H1 (cell line): ENCODE data around the gene SLC9A2. TPM values are rescaled to one million over a fixed set of nuclear protein-coding genes. Genes with fewer than 3 reads are reported as not detected.

Experiments used
- CTCF ChIA-PET: fragments of 300-600 bp; sonication (Branson Sonifier 250); formaldehyde crosslinking; loops from one replicate; lab custom pipeline; 2021; ENCODE audit not compliant: partially characterized antibody; lab: Charles Lee
- POLR2A ChIA-PET: fragments of 300-600 bp; sonication (Branson Sonifier 250); formaldehyde crosslinking; loops from one replicate; lab custom pipeline; 2021; ENCODE audit warnings: inconsistent platforms; ENCODE audit not compliant: partially characterized antibody; lab: Charles Lee
- DNase-seq, 2 experiments: peaks; one replicate each; pipeline versions ENCODE4 v3.0.0 to v3.0.0-alpha.2; 2010 to 2022; ENCODE audit warnings: low spot score in 2 of 2, low read depth in 1 of 2, mixed read lengths in 1 of 2
- FAIRE-seq: peaks from 2 replicates; lab custom pipeline; 2011; peaks lifted over from hg19 to GRCh38; lab: Jason Lieb, UNC
- H2AFZ ChIP-seq: 2 replicates; pipeline ENCODE4 v1.8.1; 2012; ENCODE audit warnings: low read length, inconsistent platforms
- H2AK5ac ChIP-seq: 2 replicates; pipeline ENCODE4 v1.6.1; 2013; ENCODE audit warnings: low read depth, low read length
- H2BK120ac ChIP-seq: replicated peaks from 2 replicates; pipeline ENCODE3; 2013; ENCODE audit warnings: low read depth, low read length, inconsistent platforms
- H2BK12ac ChIP-seq: 2 replicates; pipeline ENCODE4 v1.6.1; 2013; ENCODE audit warnings: low read depth, low read length
- H2BK15ac ChIP-seq: 2 replicates; pipeline ENCODE4 v1.6.1; 2013; ENCODE audit warnings: low read length
- H2BK20ac ChIP-seq: 2 replicates; pipeline ENCODE4 v1.6.1; 2013; ENCODE audit warnings: low read length
- H2BK5ac ChIP-seq: 2 replicates; pipeline ENCODE4 v1.6.1; 2013; ENCODE audit warnings: low read depth, low read length
- H3K14ac ChIP-seq: 2 replicates; pipeline ENCODE4 v1.6.1; 2013; ENCODE audit warnings: inconsistent platforms; ENCODE audit not compliant: insufficient read length
- H3K18ac ChIP-seq: 2 replicates; pipeline ENCODE4 v1.6.1; 2013; ENCODE audit warnings: low read length; ENCODE audit errors: extremely low read depth
- H3K23ac ChIP-seq: 2 replicates; pipeline ENCODE4 v1.6.1; 2013; ENCODE audit warnings: inconsistent platforms; ENCODE audit not compliant: insufficient read length
- H3K23me2 ChIP-seq: 2 replicates; pipeline ENCODE4 v1.6.1; 2013; ENCODE audit warnings: low read depth, low read length
- H3K27ac ChIP-seq: 2 replicates; pipeline ENCODE4 v1.6.1; 2011; ENCODE audit warnings: low read depth, low read length, inconsistent platforms
- H3K27me3 ChIP-seq, 4 experiments: replicated peaks in 1 of 4; 1 replicate in 1 of 4; 2 replicates in 3 of 4; pipeline versions ENCODE4 v1.6.1 to v1.8.1; 2011 to 2013; ENCODE audit warnings: low read length in 3 of 4, mild to moderate bottlenecking in 3 of 4, inconsistent platforms in 2 of 4, mixed read lengths in 2 of 4, moderate library complexity in 1 of 4; ENCODE audit not compliant: control insufficient read depth in 3 of 4, insufficient read depth in 3 of 4; ENCODE audit errors: extremely low read depth in 1 of 4
- H3K36me3 ChIP-seq, 4 experiments: 2 replicates each; pipeline versions ENCODE4 v1.6.1 to v1.8.1; 2011 to 2013; ENCODE audit warnings: mild to moderate bottlenecking in 4 of 4, low read length in 3 of 4, moderate library complexity in 2 of 4, control low read depth in 1 of 4, inconsistent platforms in 1 of 4; ENCODE audit not compliant: insufficient read depth in 4 of 4, control insufficient read depth in 2 of 4
- H3K4ac ChIP-seq: replicated peaks from 2 replicates; pipeline ENCODE3; 2013; ENCODE audit warnings: low read length, low read depth, mixed read lengths, inconsistent platforms; ENCODE audit not compliant: insufficient read length
- H3K4me1 ChIP-seq, 4 experiments: replicated peaks in 1 of 4; 1 replicate in 1 of 4; 2 replicates in 3 of 4; pipeline versions ENCODE4 v1.6.1 to v1.8.1; 2011 to 2013; ENCODE audit warnings: low read length in 3 of 4, inconsistent platforms in 2 of 4, mixed read lengths in 1 of 4; ENCODE audit not compliant: insufficient read depth in 4 of 4, control insufficient read depth in 3 of 4
- H3K4me2 ChIP-seq, 2 experiments: 2 replicates each; pipeline versions ENCODE4 v1.6.1 to v1.8.1; 2011 to 2013; ENCODE audit warnings: low read depth in 2 of 2, low read length in 2 of 2, control low read depth in 1 of 2, inconsistent platforms in 1 of 2, mild to moderate bottlenecking in 1 of 2; ENCODE audit not compliant: insufficient read depth in 1 of 2
- H3K4me3 ChIP-seq, 4 experiments: fragments of 200-600, 300-600 bp in 1 of 4; sonication (generic), shearing (Covaris generic), sonication (Bioruptor Twin) in 1 of 4; 2 replicates each; pipeline versions ENCODE4 v1.5.1 to v1.8.1; 2011 to 2016; ENCODE audit warnings: low read length in 4 of 4, low read depth in 3 of 4, control low read depth in 2 of 4, inconsistent platforms in 2 of 4, mild to moderate bottlenecking in 2 of 4, mixed read lengths in 1 of 4, moderate library complexity in 1 of 4; ENCODE audit not compliant: insufficient read depth in 2 of 4; ENCODE audit errors: extremely low read depth in 1 of 4
- H3K56ac ChIP-seq: replicated peaks from 2 replicates; pipeline ENCODE3; 2013; ENCODE audit warnings: low read depth, mild to moderate bottlenecking, mixed read lengths, low read length, inconsistent platforms; ENCODE audit not compliant: insufficient read length
- H3K79me1 ChIP-seq: 2 replicates; pipeline ENCODE4 v1.6.1; 2013; ENCODE audit warnings: low read depth, low read length, control low read depth
- H3K79me2 ChIP-seq, 2 experiments: 2 replicates each; pipeline versions ENCODE4 v1.6.1 to v1.8.1; 2012 to 2013; ENCODE audit warnings: low read length in 2 of 2, mild to moderate bottlenecking in 2 of 2, inconsistent platforms in 1 of 2; ENCODE audit not compliant: insufficient read depth in 2 of 2, control insufficient read depth in 1 of 2
- H3K9ac ChIP-seq, 4 experiments: replicated peaks in 1 of 4; 1 replicate in 1 of 4; 2 replicates in 3 of 4; pipeline versions ENCODE4 v1.6.1 to v1.8.1; 2011 to 2013; ENCODE audit warnings: low read depth in 3 of 4, low read length in 3 of 4, control low read depth in 2 of 4, mild to moderate bottlenecking in 2 of 4, moderate library complexity in 2 of 4, inconsistent platforms in 1 of 4; ENCODE audit errors: extremely low read depth in 1 of 4
- H3K9me3 ChIP-seq, 2 experiments: 2 replicates each; pipeline versions ENCODE4 v1.6.1 to v1.8.1; 2012 to 2013; ENCODE audit warnings: mild to moderate bottlenecking in 2 of 2, moderate library complexity in 2 of 2, control low read depth in 1 of 2, inconsistent platforms in 1 of 2, low read depth in 1 of 2, low read length in 1 of 2, mixed read lengths in 1 of 2; ENCODE audit not compliant: insufficient read depth in 2 of 2
- H4K20me1 ChIP-seq, 2 experiments: replicated peaks in 1 of 2; 2 replicates each; pipeline versions ENCODE3 to v1.8.1; 2011 to 2013; ENCODE audit warnings: inconsistent platforms in 2 of 2, low read length in 2 of 2, mild to moderate bottlenecking in 1 of 2; ENCODE audit not compliant: insufficient read depth in 2 of 2, control insufficient read depth in 1 of 2
- H4K5ac ChIP-seq: 2 replicates; pipeline ENCODE4 v1.6.1; 2013; ENCODE audit warnings: low read length, low read depth, mixed read lengths, inconsistent platforms; ENCODE audit not compliant: insufficient read length
- H4K8ac ChIP-seq: 2 replicates; pipeline ENCODE4 v1.8.0; 2013; ENCODE audit warnings: mild to moderate bottlenecking, moderate library complexity, low read length, inconsistent platforms; ENCODE audit not compliant: insufficient read depth; ENCODE audit errors: extremely low read depth
- H4K91ac ChIP-seq: replicated peaks from 2 replicates; pipeline ENCODE3; 2013; ENCODE audit warnings: low read length, mixed read lengths, inconsistent platforms; ENCODE audit not compliant: insufficient read length
- ATF2 ChIP-seq: IDR thresholded peaks from 2 replicates; pipeline ENCODE4 v1.6.1; 2012; ENCODE audit warnings: low read length, inconsistent platforms
- BCL11A ChIP-seq, 2 experiments: IDR thresholded peaks; one replicate each; pipeline ENCODE4 v1.6.1; 2011; ENCODE audit warnings: low read depth in 2 of 2, low read length in 2 of 2, mild to moderate bottlenecking in 2 of 2
- RBBP5 ChIP-seq: IDR thresholded peaks from 2 replicates; pipeline ENCODE4 v1.7.1; 2012; ENCODE audit warnings: low read depth, mild to moderate bottlenecking, inconsistent platforms, low read length, moderate library complexity, borderline replicate concordance
- RXRA ChIP-seq: IDR thresholded peaks from 2 replicates; pipeline ENCODE4 v1.6.1; 2011; ENCODE audit warnings: low read depth, mild to moderate bottlenecking, low read length, moderate library complexity; ENCODE audit not compliant: insufficient read depth
- YY1 ChIP-seq: IDR thresholded peaks from 2 replicates; pipeline ENCODE4 v1.6.1; 2011; ENCODE audit warnings: low read depth, mild to moderate bottlenecking, low read length
- WGBS, 2 experiments: shearing (Covaris generic) in 1 of 2; methylation state at CpG; one replicate each; pipeline versions ENCODE4 v1.1.6 to v1.1.7; 2013 to 2015; ENCODE audit warnings: low lambda C conversion rate in 2 of 2, mixed read lengths in 2 of 2, inconsistent platforms in 1 of 2, low coverage in 1 of 2, missing lambda C conversion rate in 1 of 2; ENCODE audit not compliant: insufficient replicate concordance in 2 of 2, insufficient coverage in 1 of 2, insufficient read length in 1 of 2; ENCODE audit errors: extremely low coverage in 1 of 2, missing lambda C conversion rate in 1 of 2; 5-methylcytosine and 5-hydroxymethylcytosine counted together
- polyA plus RNA-seq, 7 experiments: library from polyadenylated mRNA; depleted of rRNA in 3 of 7; stranded (reverse) in 5 of 7; unstranded in 2 of 7; fragments of >200 nt in 5 of 7; fragments of 200-250 nt in 2 of 7; gene quantifications; 1 replicate in 5 of 7; 2 replicates in 1 of 7; 4 replicates in 1 of 7; pipeline versions ENCODE4 v1.2.1 to v1.2.3, GENCODE V29; 2011 to 2013; ENCODE audit warnings: missing spikeins in 2 of 7, mixed read lengths in 2 of 7
- total RNA-seq: library from RNA; stranded (reverse); fragmentation: NEBNext Ultra II Directional; extraction: Animal tissue kit (Norgen Biotek cat#: 25700); gene quantifications from 2 replicates; pipeline ENCODE4 v1.2.1, GENCODE V29; 2021
- TF ChIP-seq, protein P1 (sequence below): IDR thresholded peaks from 2 replicates; pipeline ENCODE4 v1.6.1; 2011; ENCODE audit warnings: low read depth, mild to moderate bottlenecking, low read length; ENCODE audit not compliant: insufficient read depth
- TF ChIP-seq, protein P2 (sequence below), 3 experiments: IDR thresholded peaks; 1 replicate in 2 of 3; 2 replicates in 1 of 3; pipeline versions ENCODE4 v1.5.1 to v1.6.1; 2011; ENCODE audit warnings: low read length in 3 of 3, mild to moderate bottlenecking in 3 of 3, inconsistent platforms in 2 of 3, low read depth in 1 of 3, moderate library complexity in 1 of 3; ENCODE audit not compliant: insufficient read depth in 1 of 3; ENCODE audit errors: control extremely low read depth in 1 of 3

Gene SLC9A2
- total and polyA plus RNA-seq, 2 of the 8 experiments (the other 6 are each of a cell fraction or from before 2014, with no cell fraction given), result 0.06 to 0.13 TPM

- Histone ChIP-seq H3K56ac (no peak overlapping the region), H3K27ac (no peak overlapping the region), H3K4me1 (peaks cover 2 to 11% (median 4%) of the 10 kb centered on the region in 4 experiments; a peak in 4 of 7 replicates), H2BK12ac (no peak overlapping the region), H3K14ac (no peak overlapping the region), H3K79me1 (no peaks in the 10 kb centered on the region), H3K27me3 (no peaks in the 10 kb centered on the region), H4K20me1 (no peaks in the 10 kb centered on the region), H2AK5ac (no peak overlapping the region), H3K4me2 (no peak overlapping the region), H3K18ac (no peak overlapping the region), H4K5ac (no peak overlapping the region), H3K4me3 (no peak overlapping the region), H3K9ac (no peak overlapping the region), H3K23me2 (no peaks in the 10 kb centered on the region), H2AFZ (no peak overlapping the region), H2BK15ac (no peak overlapping the region), H3K79me2 (no peaks in the 10 kb centered on the region), H2BK5ac (no peak overlapping the region), H3K4ac (no peak overlapping the region), H4K8ac (no peak overlapping the region), H3K36me3 (no peaks in the 10 kb centered on the region), H2BK20ac (no peak overlapping the region), H3K9me3 (no peaks in the 10 kb centered on the region), H3K23ac (no peak overlapping the region), H2BK120ac (no peak overlapping the region), H4K91ac (no peak overlapping the region)
- no peak for DNase-seq
- POLR2A ChIA-PET, result no interaction called here
- CTCF ChIA-PET, result interaction anchor here (0.7 to 1.3 kb wide), 2 partner anchors 11 to 115 kb away, joined by 3 to 4 read pairs; partner anchors contain the start of gene SLC9A4
- FAIRE-seq, result no peak
- 98% methylated on average over 8 of the region's 8 CpGs; no CpG with 5 or more reads in 1 of the 2 experiments for WGBS, 2 experiments
- TF ChIP-seq, protein P1, sequence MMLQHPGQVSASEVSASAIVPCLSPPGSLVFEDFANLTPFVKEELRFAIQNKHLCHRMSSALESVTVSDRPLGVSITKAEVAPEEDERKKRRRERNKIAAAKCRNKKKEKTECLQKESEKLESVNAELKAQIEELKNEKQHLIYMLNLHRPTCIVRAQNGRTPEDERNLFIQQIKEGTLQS, result no peak
- TF ChIP-seq BCL11A (IDR thresholded peaks at IDR 0.05; ENCODE audit: low read depth in 2 of 2, low read length in 2 of 2), result no peak
- TF ChIP-seq ATF2, result no peak
- TF ChIP-seq YY1, result no peak
- TF ChIP-seq RXRA, result no peak
- TF ChIP-seq RBBP5, result no peak
- TF ChIP-seq, protein P2, sequence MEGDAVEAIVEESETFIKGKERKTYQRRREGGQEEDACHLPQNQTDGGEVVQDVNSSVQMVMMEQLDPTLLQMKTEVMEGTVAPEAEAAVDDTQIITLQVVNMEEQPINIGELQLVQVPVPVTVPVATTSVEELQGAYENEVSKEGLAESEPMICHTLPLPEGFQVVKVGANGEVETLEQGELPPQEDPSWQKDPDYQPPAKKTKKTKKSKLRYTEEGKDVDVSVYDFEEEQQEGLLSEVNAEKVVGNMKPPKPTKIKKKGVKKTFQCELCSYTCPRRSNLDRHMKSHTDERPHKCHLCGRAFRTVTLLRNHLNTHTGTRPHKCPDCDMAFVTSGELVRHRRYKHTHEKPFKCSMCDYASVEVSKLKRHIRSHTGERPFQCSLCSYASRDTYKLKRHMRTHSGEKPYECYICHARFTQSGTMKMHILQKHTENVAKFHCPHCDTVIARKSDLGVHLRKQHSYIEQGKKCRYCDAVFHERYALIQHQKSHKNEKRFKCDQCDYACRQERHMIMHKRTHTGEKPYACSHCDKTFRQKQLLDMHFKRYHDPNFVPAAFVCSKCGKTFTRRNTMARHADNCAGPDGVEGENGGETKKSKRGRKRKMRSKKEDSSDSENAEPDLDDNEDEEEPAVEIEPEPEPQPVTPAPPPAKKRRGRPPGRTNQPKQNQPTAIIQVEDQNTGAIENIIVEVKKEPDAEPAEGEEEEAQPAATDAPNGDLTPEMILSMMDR (IDR thresholded peaks at IDR 0.05; ENCODE audit: control extremely low read depth in 1 of 3, insufficient read depth in 1 of 3, low read depth in 1 of 3, low read length in 3 of 3), result no peak
Observed at GRCh38 chr2:102588213-102588939, 31.0 kb upstream of the SLC9A2 start.
